Coronary artery (tissue), 2 donors: Measurements from ENCODE around the gene TCF12.

Experiments used
- DNase-seq: peaks from one replicate; pipeline ENCODE4 v3.0.0-alpha.2; 2017; ENCODE audit warnings: low spot score
- H3K27ac ChIP-seq, 2 donors: fragments of 200-600 bp; sonication (generic); one replicate each; pipeline ENCODE4 v1.5.1; 2016 to 2019
- H3K4me3 ChIP-seq: fragments of 200-600 bp; sonication (generic); 2 replicates; pipeline ENCODE4 v1.5.1; 2016; ENCODE audit warnings: mild to moderate bottlenecking, moderate library complexity
- CTCF ChIP-seq: fragments of 200-600 bp; sonication (generic); IDR thresholded peaks from one replicate; pipeline ENCODE4 v1.5.1; 2019; ENCODE audit warnings: antibody characterized with exemption

Gene TCF12

GRCh38 chr15:57079931-57080620 lies 161.6 kb downstream of the TCF12 start:
- TF ChIP-seq CTCF: no peak
- no peak for DNase-seq

GRCh38 chr15:57082054-57082728 lies 163.7 kb downstream of the TCF12 start:
- no peak for DNase-seq
- TF ChIP-seq CTCF: no peak
- H3K4me3 ChIP-seq: no peak overlapping the region
- H3K27ac ChIP-seq: no peak overlapping the region

More at GRCh38 chr15:57079931-57080620, 161.6 kb downstream of the TCF12 start:
- Histone ChIP-seq H3K4me3 (no peak overlapping the region), H3K27ac (no peak overlapping the region)

- TF ChIP-seq CTCF: no peak
- no peak for DNase-seq
- Histone ChIP-seq H3K4me3 (no peak overlapping the region), H3K27ac (no peak overlapping the region)
Measured at GRCh38 chr15:57084192-57084591, 165.7 kb downstream of the TCF12 start.

- no peak for TF ChIP-seq CTCF
- no peak for DNase-seq
- H3K27ac ChIP-seq: no peak overlapping the region
- no peak overlapping the region for H3K4me3 ChIP-seq
Measured at GRCh38 chr15:57085267-57085666, 166.8 kb downstream of the TCF12 start.

- no peak for TF ChIP-seq CTCF
- no peak for DNase-seq
- no peak overlapping the region for H3K27ac ChIP-seq
- no peak overlapping the region for H3K4me3 ChIP-seq
Measured at GRCh38 chr15:57086857-57087427, 168.5 kb downstream of the TCF12 start.

- H3K27ac ChIP-seq: no peak overlapping the region
- no peak for TF ChIP-seq CTCF
- no peak for DNase-seq
Measured at GRCh38 chr15:57089815-57090495, 171.5 kb downstream of the TCF12 start.

More at GRCh38 chr15:57089815-57090495, 171.5 kb downstream of the TCF12 start:
- H3K4me3 ChIP-seq: no peak overlapping the region
